Motor neuron (in vitro differentiated cells): Measurements from ENCODE around the gene TLR9. TPM values are rescaled to one million over a fixed set of nuclear protein-coding genes. Genes with fewer than 3 reads are reported as not detected.

Source experiments
- ATAC-seq, 8 experiments: fragments of 200-7000 bp; cut with Tn5 transposase; replicated peaks in 6 of 8; 2 replicates each; pipeline ENCODE4 v1.8.0; 2021; ENCODE audit warnings: mild to moderate bottlenecking in 8 of 8, moderate library complexity in 8 of 8
- H3K27ac ChIP-seq, 2 donors: fragments of 250-450 bp; sonication (Bioruptor Pico); 2 replicates each; pipeline ENCODE4 v1.9.0; 2021; ENCODE audit warnings: antibody characterized with exemption in 2 of 2, mild to moderate bottlenecking in 2 of 2, moderate library complexity in 1 of 2
- H3K4me1 ChIP-seq, 2 donors: fragments of 250-450 bp; sonication (Bioruptor Pico); replicated peaks in 1 of 2; 2 replicates each; pipeline ENCODE4 v1.6.1; 2021; ENCODE audit warnings: antibody characterized with exemption in 2 of 2, mild to moderate bottlenecking in 2 of 2, moderate library complexity in 1 of 2
- H3K4me3 ChIP-seq, 5 donors: fragments of 250-450 bp; sonication (Bioruptor Pico); 2 replicates each; pipeline ENCODE4 v1.9.0; 2021; ENCODE audit warnings: antibody characterized with exemption in 5 of 5, mild to moderate bottlenecking in 5 of 5, moderate library complexity in 4 of 5
- WGBS, 10 experiments: fragments of 450-650 bp; shearing (Covaris generic); methylation state at CpG; one replicate each; pipeline ENCODE4 v1.0.0; 2022; 5-methylcytosine and 5-hydroxymethylcytosine counted together
- in situ Hi-C, 9 experiments: fragments of 400-800 bp; cut with MboI; loops; one replicate each; pipeline ENCODE4 v1.15.0; 2021; ENCODE audit warnings: low sequenced_read_pairs in 9 of 9, low pct_unique_long_range_greater_than_20kb in 2 of 9; ENCODE audit not compliant: unreplicated experiment in 9 of 9
- total RNA-seq, 8 experiments: library from RNA; unstranded; fragments of 300-600 nt; gene quantifications; 2 replicates each; pipeline versions ENCODE4 v1.2.3 to v1.2.4, GENCODE V29; 2022

Gene TLR9
- total RNA-seq, 8 experiments from 2014 or later, result 0.08 to 0.29 (median 0.17) TPM; not detected in 2

DNA sequence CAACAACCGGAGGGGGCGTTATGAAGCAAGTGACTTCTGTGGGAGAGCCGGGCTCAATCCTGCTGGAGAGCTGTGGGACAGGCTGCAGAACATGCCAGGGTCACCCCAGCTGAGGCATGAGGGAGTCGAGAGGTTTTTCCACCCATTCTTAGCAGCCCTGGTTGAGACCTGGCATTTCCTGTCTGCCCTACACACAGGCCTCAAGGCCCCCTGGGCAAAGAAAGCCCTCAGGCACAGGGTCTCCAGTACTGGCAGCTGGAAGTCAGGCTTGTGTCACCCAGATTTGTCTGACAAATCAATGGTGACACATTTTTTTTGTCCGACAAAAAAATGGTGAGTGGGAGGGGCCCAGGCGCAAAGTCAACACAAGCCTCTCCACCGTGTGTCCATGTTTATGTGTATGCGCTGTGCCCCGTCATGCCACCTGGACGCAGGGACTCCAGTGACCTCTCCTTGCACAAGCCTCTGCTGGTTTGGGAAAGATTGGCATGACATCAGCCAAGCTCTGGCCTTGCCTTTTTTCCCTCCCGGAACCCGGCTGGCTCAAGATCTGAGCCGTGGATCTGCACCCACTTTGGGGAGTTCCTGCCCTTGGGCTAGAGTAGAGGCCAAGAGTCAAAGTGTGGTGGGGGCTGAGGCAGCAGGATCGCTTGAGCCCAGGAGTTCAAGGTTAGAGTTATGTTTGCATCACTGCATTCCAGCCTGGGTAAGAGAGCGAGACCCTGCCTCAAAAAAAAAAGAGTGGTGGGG, 48.3 kb downstream of the TLR9 start:
- no peak overlapping the region for H3K4me3 ChIP-seq
- ATAC-seq, result peak in 5 of 8 experiments; percentile 21 to 51 (median 24)
- in situ Hi-C loops, result no loop called here
- 69 to 100% (median 82%) methylated on average over 1 to 7 of the region's 15 CpGs; no CpG with 5 or more reads in 4 of the 10 experiments for WGBS, 10 experiments
- no peak overlapping the region for H3K27ac ChIP-seq
- H3K4me1 ChIP-seq, result peaks cover 9 to 17% of the 10 kb centered on the region in 2 donors

DNA sequence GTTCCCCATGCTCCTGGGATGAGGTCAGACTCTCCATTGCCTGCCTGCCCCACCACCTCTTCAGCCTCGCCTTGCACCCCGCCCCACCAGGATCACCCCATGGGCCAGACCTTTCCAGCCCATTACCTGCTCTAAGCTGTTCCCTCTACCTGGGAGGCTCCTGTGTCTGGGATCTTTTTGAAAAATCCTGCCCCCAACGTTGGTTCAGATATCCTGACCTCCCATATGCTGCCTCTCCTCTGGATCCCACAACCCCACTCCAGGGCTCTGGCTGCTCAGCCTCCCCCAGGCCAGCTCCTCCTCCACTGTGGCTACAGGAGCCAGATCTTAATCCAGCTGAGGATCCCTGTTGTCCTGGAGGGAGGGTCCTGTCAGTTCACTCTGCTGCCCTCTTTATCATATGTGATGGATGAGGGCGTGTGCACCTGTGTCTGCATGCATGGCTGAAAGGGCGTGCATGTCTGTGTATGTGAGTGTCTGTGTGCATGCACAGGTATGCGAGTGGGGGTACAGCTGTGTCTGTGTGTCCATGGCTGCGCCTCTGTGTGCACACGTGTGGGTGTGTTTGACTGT, 49.2 kb downstream of the TLR9 start:
- ATAC-seq, result peak; percentile 11 to 83 (median 55)
- WGBS, 10 experiments, result 0 to 86% (median 70%) methylated on average over 1 to 3 of the region's 8 CpGs; no CpG with 5 or more reads in 5 of the 10 experiments
- peaks cover 9 to 17% of the 10 kb centered on the region in 2 donors for H3K4me1 ChIP-seq
- H3K27ac ChIP-seq, result peak overlapping the region in 1 of 2 donors; percentile 59
- in situ Hi-C loops, result no loop called here
- no peak overlapping the region for H3K4me3 ChIP-seq

- Histone ChIP-seq H3K4me1 (peaks cover 9 to 17% of the 10 kb centered on the region in 2 donors), H3K27ac (peak overlapping the region in 1 of 2 donors; percentile 59), H3K4me3 (no peak overlapping the region)
- in situ Hi-C loops, result no loop called here
- WGBS, 10 experiments, result 46 to 94% (median 73%) methylated on average over 1 to 4 of the region's 14 CpGs; no CpG with 5 or more reads in 3 of the 10 experiments
- no peak for ATAC-seq
Observed at GRCh38 chr3:52175416-52176179, 49.8 kb downstream of the TLR9 start.

DNA sequence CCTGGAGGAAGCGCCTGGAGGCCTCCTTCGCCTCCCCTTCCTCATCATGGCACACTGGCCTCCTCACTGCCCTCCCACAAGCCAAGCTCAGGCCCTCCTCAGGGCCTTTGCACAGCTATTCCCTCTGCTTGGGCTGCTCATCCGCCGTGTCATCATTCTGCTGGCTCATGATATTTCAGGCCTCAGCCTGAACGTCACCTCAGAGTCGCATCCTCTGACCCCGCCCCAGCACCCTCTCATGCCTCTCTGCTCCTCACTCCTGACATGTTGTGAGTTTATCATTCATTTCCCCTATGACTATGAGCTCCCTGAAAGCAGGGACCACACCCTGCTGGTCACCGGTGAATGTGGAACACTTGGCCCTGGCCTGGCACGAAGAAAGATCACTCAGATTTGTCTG, 50.5 kb downstream of the TLR9 start:
- Histone ChIP-seq H3K27ac (no peak overlapping the region), H3K4me3 (no peak overlapping the region), H3K4me1 (peaks cover 9 to 17% of the 10 kb centered on the region in 2 donors)
- ATAC-seq, result peak in 2 of 8 experiments; percentile 75 to 89
- in situ Hi-C loops, result no loop called here
- 17 to 80% (median 73%) methylated on average over 1 to 5 of the region's 9 CpGs; no CpG with 5 or more reads in 7 of the 10 experiments for WGBS, 10 experiments

DNA sequence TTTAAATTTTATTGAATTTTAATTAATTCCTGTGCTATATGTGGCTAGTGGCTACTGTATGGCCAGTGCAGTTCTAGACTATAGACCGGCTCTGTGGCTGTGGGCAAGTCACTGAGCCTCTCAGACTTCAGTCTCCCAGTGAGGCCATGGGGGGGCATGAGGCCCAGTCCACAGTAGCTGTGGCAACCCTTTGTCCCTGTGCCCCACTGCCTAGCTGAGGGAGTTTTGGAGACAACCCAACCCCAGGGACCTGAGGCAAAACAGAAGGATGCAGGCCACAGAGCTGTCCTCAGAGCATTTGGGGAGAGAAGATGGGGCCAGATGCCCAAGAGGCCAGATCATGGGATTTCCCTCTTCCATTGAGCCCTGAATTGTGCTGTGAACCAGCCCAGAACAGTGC, 52.3 kb downstream of the TLR9 start:
- in situ Hi-C loops, result no loop called here
- Histone ChIP-seq H3K4me1 (peaks cover 9 to 17% of the 10 kb centered on the region in 2 donors), H3K4me3 (no peak overlapping the region), H3K27ac (no peak overlapping the region)
- WGBS, 10 experiments, result 50 to 83% (median 82%) methylated on average over 1 of the region's 1 CpG; no CpG with 5 or more reads in 6 of the 10 experiments
- no peak for ATAC-seq

- Histone ChIP-seq H3K27ac (no peak overlapping the region), H3K4me3 (no peak overlapping the region), H3K4me1 (peaks cover 9 to 17% of the 10 kb centered on the region in 2 donors)
- ATAC-seq, result no peak
- in situ Hi-C loops, result no loop called here
- 54 to 100% (median 81%) methylated on average over 1 to 4 of the region's 5 CpGs; no CpG with 5 or more reads in 5 of the 10 experiments for WGBS, 10 experiments
Observed at GRCh38 chr3:52172262-52172757, 53.1 kb downstream of the TLR9 start.

DNA sequence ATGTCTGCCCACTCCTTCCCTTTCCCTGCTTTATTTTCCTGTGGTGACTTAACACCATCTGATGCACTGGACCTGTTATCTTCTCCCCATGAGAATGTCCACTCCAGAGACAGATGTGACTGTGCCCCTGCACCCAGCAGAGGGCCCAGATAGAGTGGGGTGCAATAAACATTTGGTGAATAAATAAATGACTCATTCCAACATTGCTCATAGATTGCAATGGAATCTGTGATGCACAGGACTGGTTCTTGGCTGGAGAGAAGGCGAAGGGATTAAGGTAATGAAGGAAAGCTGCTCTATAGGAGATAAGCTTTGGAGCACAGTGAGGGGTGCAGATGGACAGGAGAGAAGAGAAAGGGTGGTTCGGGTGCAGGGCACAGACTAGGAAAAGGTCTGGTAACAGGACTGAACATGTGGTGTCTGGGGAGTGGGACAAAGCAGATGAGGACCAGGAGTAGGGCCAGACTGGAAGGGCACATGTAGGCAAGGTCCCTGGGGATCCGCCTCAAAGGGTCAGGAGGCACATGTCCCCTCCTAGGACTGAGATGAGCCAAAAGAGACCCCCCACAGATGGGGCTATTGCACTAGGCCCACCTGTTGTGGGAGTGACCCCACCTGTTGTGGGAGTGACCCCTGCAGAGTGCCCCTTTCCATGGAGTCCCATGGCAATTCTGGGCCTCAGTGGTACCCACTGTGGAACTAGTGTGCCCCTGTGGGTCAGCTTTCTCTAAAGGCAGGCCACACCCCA, 53.8 kb downstream of the TLR9 start:
- ATAC-seq, result peak in 5 of 8 experiments; percentile 20 to 82 (median 42)
- 25 to 80% (median 68%) methylated on average over 1 to 3 of the region's 3 CpGs; no CpG with 5 or more reads in 3 of the 10 experiments for WGBS, 10 experiments
- peaks cover 9 to 14% of the 10 kb centered on the region in 2 donors for H3K4me1 ChIP-seq
- no peak overlapping the region for H3K27ac ChIP-seq
- no peak overlapping the region for H3K4me3 ChIP-seq
- in situ Hi-C loops, result no loop called here

Other genes starting within 250 kb of the TLR9 start
- gene ACY1, start 242.1 kb downstream of the TLR9 start, total RNA-seq, result 100 to 1,000 TPM in 1 of 8 experiments, 10 to 100 TPM in 6, 1 to 10 TPM in 1; 6.0 to 136 (median 22.4) TPM
- gene RPL29, start 229.8 kb downstream of the TLR9 start, total RNA-seq, result 1,000 to 10,000 TPM; 1,304 to 2,666 (median 2,366) TPM
- gene DUSP7, start 169.1 kb downstream of the TLR9 start, total RNA-seq, result 10 to 100 TPM in 2 of 8 experiments, 1 to 10 TPM in 6; 6.9 to 12.9 (median 8.8) TPM
- 10 to 100 TPM in 2 of 8 experiments, 1 to 10 TPM in 6; 1.2 to 13.2 (median 3.0) TPM for gene POC1A, start 71.2 kb downstream of the TLR9 start, total RNA-seq
- gene ALAS1, start 27.5 kb downstream of the TLR9 start, total RNA-seq, result 10 to 100 TPM; 30.0 to 51.1 (median 37.6) TPM
- 10 to 100 TPM; 19.8 to 49.3 (median 30.3) TPM for gene TWF2, start 13.5 kb upstream of the TLR9 start, total RNA-seq
- gene PPM1M, start 20.1 kb upstream of the TLR9 start, total RNA-seq, result 10 to 100 TPM in 2 of 8 experiments, 1 to 10 TPM in 6; 2.6 to 20.8 (median 7.4) TPM
- 100 to 1,000 TPM in 2 of 8 experiments, 10 to 100 TPM in 6; 48.6 to 104 (median 82.4) TPM for gene WDR82, start 53.0 kb upstream of the TLR9 start, total RNA-seq
- 10 to 100 TPM in 5 of 8 experiments, 1 to 10 TPM in 3; 4.3 to 15.6 (median 12.3) TPM for gene GLYCTK, start 62.2 kb upstream of the TLR9 start, total RNA-seq
- 1 to 10 TPM; 1.1 to 5.9 (median 3.1) TPM for gene DNAH1, start 90.7 kb upstream of the TLR9 start, total RNA-seq
- 10 to 100 TPM; 36.6 to 76.7 (median 59.2) TPM for gene BAP1, start 184.4 kb upstream of the TLR9 start, total RNA-seq
- gene PHF7, start 185.0 kb upstream of the TLR9 start, total RNA-seq, result 10 to 100 TPM in 3 of 8 experiments, 1 to 10 TPM in 5; 5.5 to 14.0 (median 9.0) TPM
- gene SEMA3G, start 219.5 kb upstream of the TLR9 start, total RNA-seq, result under 1 TPM; 0.05 to 0.91 (median 0.19) TPM
- 10 to 100 TPM in 1 of 8 experiments, 1 to 10 TPM in 3, under 1 TPM in 4; 0.54 to 22.5 (median 1.2) TPM for gene TNNC1, start 228.4 kb upstream of the TLR9 start, total RNA-seq
- gene NISCH, start 230.0 kb upstream of the TLR9 start, total RNA-seq, result 100 to 1,000 TPM in 1 of 8 experiments, 10 to 100 TPM in 7; 54.4 to 134 (median 80.6) TPM